GM12878 (cell line): ENCODE data around the gene CFB. TPM values are rescaled to one million over a fixed set of nuclear protein-coding genes. Genes with fewer than 3 reads are reported as not detected.
"Not testable (repeated sequence)": the region's sequence is repeated elsewhere in the genome, so short reads cannot be mapped to it uniquely, and the experiment has no call there.

Source experiments
- ATAC-seq: fragments of 200-7000 bp; cut with Tn5 transposase; 3 replicates; pipeline ENCODE4 v1.9.1; 2020; ENCODE audit warnings: mild to moderate bottlenecking, moderate library complexity
- BruUV-seq: library from RNA; stranded (reverse); fragments of 400-500 nt; replicated peaks from 2 replicates; lab custom pipeline; 2021; lab: Mats Ljungman, UMichigan
- CTCF ChIA-PET: fragments of 300-600 bp; sonication (Branson Sonifier 250); formaldehyde crosslinking; extraction: SDS; loops from one replicate; lab custom pipeline; 2021; ENCODE audit warnings: inconsistent platforms; lab: Yijun Ruan, JAX
- POLR2A ChIA-PET: fragments of 350-600 bp; formaldehyde crosslinking; extraction: SDS; loops from one replicate; lab custom pipeline; 2021; ENCODE audit warnings: inconsistent platforms; lab: Charles Lee
- RAD21 ChIA-PET: fragments of 300-600 bp; sonication (Branson Sonifier 250); formaldehyde crosslinking; loops from one replicate; lab custom pipeline; 2023; ENCODE audit warnings: antibody characterized with exemption; ENCODE audit not compliant: unreplicated experiment; lab: Charles Lee
- SMC1A ChIA-PET: fragments of 300-600 bp; sonication (Branson Sonifier 250); formaldehyde crosslinking; loops from one replicate; lab custom pipeline; 2023; ENCODE audit not compliant: unreplicated experiment, uncharacterized antibody; lab: Charles Lee
- DNase-seq: peaks from one replicate; pipeline ENCODE4 v3.0.0-alpha.2; 2011; ENCODE audit warnings: low read depth, low spot score
- FAIRE-seq: peaks from 3 replicates; lab custom pipeline; 2011; peaks lifted over from hg19 to GRCh38; lab: Jason Lieb, UNC
- H2AFZ ChIP-seq: 2 replicates; pipeline ENCODE4 v1.6.0; 2011; ENCODE audit warnings: low read depth, low read length, control low read depth; ENCODE audit not compliant: control insufficient read depth
- H3K27ac ChIP-seq: 2 replicates; pipeline ENCODE4 v1.5.1; 2011; ENCODE audit warnings: control low read depth; ENCODE audit not compliant: control insufficient read depth, insufficient read depth
- H3K27me3 ChIP-seq, 2 experiments: replicated peaks in 1 of 2; 2 replicates each; pipeline versions ENCODE4 v1.6.0 to v1.6.1; 2011; ENCODE audit warnings: low read length in 1 of 2; ENCODE audit not compliant: control insufficient read depth in 2 of 2, insufficient read depth in 2 of 2
- H3K36me3 ChIP-seq, 2 experiments: 2 replicates each; pipeline ENCODE4 v1.5.1; 2011; ENCODE audit warnings: low read length in 1 of 2; ENCODE audit not compliant: control insufficient read depth in 2 of 2, insufficient read depth in 2 of 2
- H3K4me1 ChIP-seq: 2 replicates; pipeline ENCODE4 v1.6.1; 2011; ENCODE audit warnings: mild to moderate bottlenecking, low read length, moderate library complexity, mixed read lengths; ENCODE audit not compliant: control insufficient read depth, insufficient read depth
- H3K4me2 ChIP-seq: 2 replicates; pipeline ENCODE4 v1.6.0; 2011; ENCODE audit warnings: control low read depth; ENCODE audit not compliant: control insufficient read depth, insufficient read depth
- H3K4me3 ChIP-seq: fragments of 200-600 bp; sonication (generic); 2 replicates; pipeline ENCODE4 v1.5.1; 2016
- H3K79me2 ChIP-seq: 2 replicates; pipeline ENCODE4 v1.6.0; 2011; ENCODE audit warnings: low read length; ENCODE audit not compliant: control insufficient read depth, insufficient read depth
- H3K9ac ChIP-seq: 2 replicates; pipeline ENCODE4 v1.8.0; 2011; ENCODE audit warnings: low read length, control low read depth, mixed read lengths; ENCODE audit not compliant: control insufficient read depth, insufficient read depth
- H3K9me3 ChIP-seq: replicated peaks from 3 replicates; pipeline ENCODE4 v1.5.1; 2011; ENCODE audit warnings: mild to moderate bottlenecking, low read length; ENCODE audit not compliant: control insufficient read depth, insufficient read depth
- H4K20me1 ChIP-seq: 2 replicates; pipeline ENCODE4 v1.6.0; 2011; ENCODE audit not compliant: control insufficient read depth, insufficient read depth
- IKZF2 ChIP-seq, 2 experiments: fragments of 450-650 bp; IDR thresholded peaks; 2 replicates each; pipeline ENCODE4 v1.6.1; 2017; ENCODE audit warnings: mild to moderate bottlenecking in 2 of 2, moderate library complexity in 2 of 2
- KLF5 ChIP-seq: fragments of 450-650 bp; IDR thresholded peaks from 2 replicates; pipeline ENCODE4 v1.6.1; 2014; ENCODE audit warnings: mild to moderate bottlenecking; ENCODE audit not compliant: partially characterized antibody
- MEF2B ChIP-seq: fragments of 450-650 bp; IDR thresholded peaks from 2 replicates; pipeline ENCODE4 v1.6.1; 2018; ENCODE audit warnings: mild to moderate bottlenecking, moderate library complexity; ENCODE audit not compliant: partially characterized antibody, poor library complexity, severe bottlenecking
- NR2C2 ChIP-seq: IDR thresholded peaks from 2 replicates; pipeline ENCODE4 v1.6.1; 2011; ENCODE audit warnings: borderline replicate concordance, low read depth; ENCODE audit not compliant: control insufficient read depth, insufficient read length
- PAX5 ChIP-seq: IDR thresholded peaks from 2 replicates; pipeline ENCODE4 v1.6.1; 2011; ENCODE audit warnings: low read depth, low read length, borderline replicate concordance
- POLR2AphosphoS5 ChIP-seq: IDR thresholded peaks from 2 replicates; pipeline ENCODE4 v1.6.1; 2011; ENCODE audit warnings: mild to moderate bottlenecking, low read length, inconsistent platforms
- RELA ChIP-seq: fragments of 450-650 bp; IDR thresholded peaks from 2 replicates; pipeline ENCODE4 v1.8.0; 2014; ENCODE audit warnings: borderline replicate concordance; ENCODE audit not compliant: partially characterized antibody
- RFX5 ChIP-seq: IDR thresholded peaks from 2 replicates; pipeline ENCODE4 v1.6.1; 2011; ENCODE audit warnings: low read depth, low read length, improper control_type of control experiment
- STAT1 ChIP-seq: fragments of 450-650 bp; conservative IDR thresholded peaks from 2 replicates; pipeline ENCODE4 v1.6.1; 2014; ENCODE audit warnings: antibody characterized with exemption, mild to moderate bottlenecking
- WGBS: methylation state at CpG from one replicate; pipeline ENCODE4 v1.1.6; 2016; ENCODE audit warnings: low lambda C conversion rate; ENCODE audit not compliant: insufficient replicate concordance, insufficient coverage; ENCODE audit errors: missing lambda C conversion rate; 5-methylcytosine and 5-hydroxymethylcytosine counted together
- in situ Hi-C: fragments of 300-500 bp; cut with MboI; formaldehyde crosslinking; loops from 9 replicates; pipeline ENCODE4 v1.14.3; 2018; ENCODE audit warnings: mixed read lengths
- intact Hi-C: fragments of 100-400 bp; cut with micrococcal nuclease; formaldehyde crosslinking; loops from one replicate; pipeline ENCODE4 v1.14.2; 2022; ENCODE audit not compliant: unreplicated experiment
- polyA plus RNA-seq, 11 experiments: library from polyadenylated mRNA; depleted of rRNA in 4 of 11; unstranded in 6 of 11; stranded (reverse) in 5 of 11; fragments of >200 nt; fragmentation: Nextera tagmentation in 4 of 11; fragmentation: Illumina TruSeq in 1 of 11; extraction: Ambion mirVana in 4 of 11; extraction: Trizol in 1 of 11; gene quantifications; 1 replicate in 1 of 11; 2 replicates in 10 of 11; pipeline versions ENCODE4 v1.2.1 to v1.2.3, GENCODE V29; 2011 to 2016; ENCODE audit warnings: inconsistent platforms in 2 of 11, missing spikeins in 2 of 11, low read depth in 1 of 11
- total RNA-seq, 4 experiments: library from RNA; depleted of rRNA in 3 of 4; stranded (reverse); fragments of >200 nt in 3 of 4; fragmentation: Illumina TruSeq in 1 of 4; extraction: Trizol in 1 of 4; gene quantifications; 2 replicates each; pipeline versions ENCODE4 v1.2.1 to v1.2.3, GENCODE V29; 2013 to 2021
- TF ChIP-seq, protein P1 (sequence below): fragments of 450-650 bp; IDR thresholded peaks from 2 replicates; pipeline ENCODE4 v1.6.1; 2016; ENCODE audit warnings: mild to moderate bottlenecking
- TF ChIP-seq, protein P2 (sequence below): IDR thresholded peaks from 2 replicates; pipeline ENCODE4 v1.6.1; 2012; ENCODE audit warnings: low read length, inconsistent platforms

CFB gene
- total and polyA plus RNA-seq, 10 of the 15 experiments (the other 5 are each of a cell fraction or from before 2014, with no cell fraction given) = 0.09 to 1.7 (median 0.44) TPM; not detected in 7

DNA sequence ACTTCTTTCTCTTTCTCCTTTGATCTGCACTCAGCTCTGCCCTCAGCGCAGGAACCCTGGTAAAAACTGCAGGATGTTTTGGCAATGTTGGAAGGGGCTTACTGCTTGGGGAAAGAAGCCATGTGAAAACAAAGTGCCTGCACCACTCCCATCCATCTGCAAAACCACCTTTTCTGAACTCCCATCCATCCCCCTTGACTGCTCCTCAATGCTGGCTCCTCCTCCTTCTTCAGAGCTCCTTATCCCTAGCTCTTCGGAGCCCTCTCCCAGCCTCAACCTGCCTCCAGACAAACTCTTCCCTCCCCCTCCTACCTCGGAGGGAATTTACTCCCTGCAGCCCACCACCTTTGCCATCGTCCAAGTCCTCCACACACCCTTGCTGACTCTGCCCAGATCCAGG, 39.8 kb upstream of the CFB start:
- H3K27ac ChIP-seq = no peak overlapping the region
- no peaks in the 10 kb centered on the region for H3K9me3 ChIP-seq
- no peaks in the 10 kb centered on the region for H3K36me3 ChIP-seq
- no peak overlapping the region for H3K4me2 ChIP-seq
- ATAC-seq (no peak), DNase-seq (no peak), FAIRE-seq (no peak)
- no peaks in the 10 kb centered on the region for H3K27me3 ChIP-seq
- H3K79me2 ChIP-seq = no peaks in the 10 kb centered on the region; the same call in 1 of the 2 replicates
- 42% methylated on average over 4 of the region's 4 CpGs for WGBS
- intact Hi-C loops (loop anchor here (10.0 kb wide), 1 partner anchor 361 kb away; the partner anchor contains the start of genes ATP6V1G2, DDX39B and NFKBIL1), in situ Hi-C loops (no loop called here)
- H4K20me1 ChIP-seq = no peaks in the 10 kb centered on the region
- H3K4me3 ChIP-seq = no peak overlapping the region
- ChIA-PET RAD21 (no interaction called here), SMC1A (no interaction called here), CTCF (no interaction called here), POLR2A (no interaction called here)
- H3K9ac ChIP-seq = no peak overlapping the region
- no peak overlapping the region for H2AFZ ChIP-seq
- peaks cover 24% of the 10 kb centered on the region for H3K4me1 ChIP-seq
- no TSS peak for BruUV-seq
- TF ChIP-seq RFX5 = no peak
- TF ChIP-seq, protein P1, sequence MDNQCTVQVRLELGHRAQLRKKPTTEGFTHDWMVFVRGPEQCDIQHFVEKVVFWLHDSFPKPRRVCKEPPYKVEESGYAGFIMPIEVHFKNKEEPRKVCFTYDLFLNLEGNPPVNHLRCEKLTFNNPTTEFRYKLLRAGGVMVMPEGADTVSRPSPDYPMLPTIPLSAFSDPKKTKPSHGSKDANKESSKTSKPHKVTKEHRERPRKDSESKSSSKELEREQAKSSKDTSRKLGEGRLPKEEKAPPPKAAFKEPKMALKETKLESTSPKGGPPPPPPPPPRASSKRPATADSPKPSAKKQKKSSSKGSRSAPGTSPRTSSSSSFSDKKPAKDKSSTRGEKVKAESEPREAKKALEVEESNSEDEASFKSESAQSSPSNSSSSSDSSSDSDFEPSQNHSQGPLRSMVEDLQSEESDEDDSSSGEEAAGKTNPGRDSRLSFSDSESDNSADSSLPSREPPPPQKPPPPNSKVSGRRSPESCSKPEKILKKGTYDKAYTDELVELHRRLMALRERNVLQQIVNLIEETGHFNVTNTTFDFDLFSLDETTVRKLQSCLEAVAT = no peak
- TF ChIP-seq POLR2AphosphoS5 = no peak
- TF ChIP-seq KLF5 = no peak
- no peak for TF ChIP-seq RELA
- TF ChIP-seq, protein P2, sequence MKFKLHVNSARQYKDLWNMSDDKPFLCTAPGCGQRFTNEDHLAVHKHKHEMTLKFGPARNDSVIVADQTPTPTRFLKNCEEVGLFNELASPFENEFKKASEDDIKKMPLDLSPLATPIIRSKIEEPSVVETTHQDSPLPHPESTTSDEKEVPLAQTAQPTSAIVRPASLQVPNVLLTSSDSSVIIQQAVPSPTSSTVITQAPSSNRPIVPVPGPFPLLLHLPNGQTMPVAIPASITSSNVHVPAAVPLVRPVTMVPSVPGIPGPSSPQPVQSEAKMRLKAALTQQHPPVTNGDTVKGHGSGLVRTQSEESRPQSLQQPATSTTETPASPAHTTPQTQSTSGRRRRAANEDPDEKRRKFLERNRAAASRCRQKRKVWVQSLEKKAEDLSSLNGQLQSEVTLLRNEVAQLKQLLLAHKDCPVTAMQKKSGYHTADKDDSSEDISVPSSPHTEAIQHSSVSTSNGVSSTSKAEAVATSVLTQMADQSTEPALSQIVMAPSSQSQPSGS = no peak
- TF ChIP-seq IKZF2 (IDR thresholded peaks at IDR 0.05) = no peak
- TF ChIP-seq NR2C2 = no peak
- TF ChIP-seq MEF2B = no peak
- no peak for TF ChIP-seq STAT1
- no peak for TF ChIP-seq PAX5
- TF ChIP-seq, all 136 proteins: peak for 0

DNA sequence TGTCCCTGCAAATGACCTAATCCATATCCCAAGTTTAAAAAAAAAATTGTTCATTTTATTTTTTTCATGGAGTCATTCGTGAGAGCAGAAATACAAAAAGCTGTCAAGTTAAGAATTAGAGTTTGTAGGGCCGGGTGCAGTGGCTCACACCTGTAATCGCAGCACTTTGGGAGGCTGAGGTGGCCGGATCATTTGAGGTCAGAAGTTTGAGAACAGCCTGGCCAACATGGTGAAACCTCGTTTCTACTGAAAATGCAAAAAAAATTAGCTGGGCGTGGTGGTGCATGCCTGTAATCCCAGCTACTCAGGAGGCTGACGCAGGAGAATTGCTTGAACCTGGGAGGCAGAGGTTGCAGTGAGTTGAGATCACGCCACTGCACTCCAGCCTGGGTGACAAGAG, 39.2 kb upstream of the CFB start:
- DNase-seq, FAIRE-seq, in situ Hi-C loops, BruUV-seq, H2AFZ ChIP-seq, H3K36me3 ChIP-seq, H3K9ac ChIP-seq, H4K20me1 ChIP-seq, ATAC-seq, H3K79me2 ChIP-seq, H3K9me3 ChIP-seq, H3K27ac ChIP-seq, H3K4me2 ChIP-seq, H3K27me3 ChIP-seq, H3K4me3 ChIP-seq: not testable (repeated sequence)
- ChIA-PET POLR2A (interaction anchor here (0.6 to 0.9 kb wide), 3 partner anchors 9 to 308 kb away, joined by 3 to 5 read pairs (median 3); partner anchors contain the start of gene EHMT2), RAD21 (interaction anchor here (0.6 to 0.7 kb wide), 2 partner anchors 65 to 309 kb away, joined by 3 read pairs; partner anchors contain the start of gene DXO), SMC1A (interaction anchor here (0.6 to 1.0 kb wide), 2 partner anchors 15 to 1039 kb away, joined by 3 read pairs; no protein-coding TSS in a partner anchor), CTCF (interaction anchor here (1.5 kb wide), 1 partner anchor 16 kb away, joined by 3 read pairs; no protein-coding TSS in a partner anchor)
- intact Hi-C loops = loop anchor here (10.0 kb wide), 1 partner anchor 362 kb away; the partner anchor contains the start of genes ATP6V1G2, DDX39B and NFKBIL1
- WGBS = 60% methylated on average over 8 of the region's 8 CpGs
- peaks cover 25% of the 10 kb centered on the region for H3K4me1 ChIP-seq
